Mammary epithelial cell (primary cell): ENCODE data around the gene FSCN2.

ENCODE experiments used
- CTCF ChIP-seq, 2 donors: IDR thresholded peaks in 1 of 2; conservative IDR thresholded peaks in 1 of 2; 2 replicates each; pipeline ENCODE4 v1.5.1; 2011 to 2012; ENCODE audit warnings: inconsistent platforms in 2 of 2, low read length in 2 of 2, mild to moderate bottlenecking in 2 of 2, control low read depth in 1 of 2, low read depth in 1 of 2; ENCODE audit not compliant: insufficient read depth in 1 of 2; ENCODE audit errors: extremely low read depth in 1 of 2
- EZH2 ChIP-seq: IDR thresholded peaks from 2 replicates; pipeline ENCODE4 v1.6.1; 2012; ENCODE audit warnings: low read length, inconsistent platforms, borderline replicate concordance

GRCh38 chr17:81579821-81580321 lies 51.7 kb downstream of the FSCN2 start:
- TF ChIP-seq CTCF (conservative IDR thresholded peaks at IDR 0.05 in 1 of 2, IDR thresholded peaks at IDR 0.05 in 1 of 2; ENCODE audit: extremely low read depth in 1 of 2, insufficient read depth in 1 of 2, low read depth in 1 of 2, low read length in 2 of 2), result no peak
- no peak for TF ChIP-seq EZH2
